ENCODE measurements around the gene MTG2. TPM values are rescaled to one million over a fixed set of nuclear protein-coding genes. Genes with fewer than 3 reads are reported as not detected.

MTG2 gene
- total and polyA plus RNA-seq, 2 experiments from 2014 or later, result 11.3 to 11.7 TPM

DNA sequence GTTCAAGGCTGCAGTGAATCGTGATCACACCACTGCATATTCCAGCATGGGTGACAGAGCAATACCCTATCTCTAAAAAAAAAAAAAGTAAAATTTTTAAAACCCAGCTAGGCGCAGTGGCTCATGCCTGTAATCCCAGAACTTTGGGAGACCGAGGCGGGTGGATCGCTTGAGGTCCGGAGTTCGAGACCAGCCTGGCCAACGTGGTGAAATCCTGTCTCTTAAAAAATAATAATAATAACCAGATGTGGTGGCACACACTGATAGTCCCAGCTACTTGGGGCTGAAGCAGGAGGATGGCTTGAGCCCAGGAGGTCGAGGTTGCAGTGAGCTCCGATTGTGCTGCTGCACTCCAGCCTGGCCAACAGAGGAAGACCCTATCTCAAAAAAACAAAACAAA lies 13.5 kb downstream of the MTG2 start:
- TF ChIP-seq, protein P1, sequence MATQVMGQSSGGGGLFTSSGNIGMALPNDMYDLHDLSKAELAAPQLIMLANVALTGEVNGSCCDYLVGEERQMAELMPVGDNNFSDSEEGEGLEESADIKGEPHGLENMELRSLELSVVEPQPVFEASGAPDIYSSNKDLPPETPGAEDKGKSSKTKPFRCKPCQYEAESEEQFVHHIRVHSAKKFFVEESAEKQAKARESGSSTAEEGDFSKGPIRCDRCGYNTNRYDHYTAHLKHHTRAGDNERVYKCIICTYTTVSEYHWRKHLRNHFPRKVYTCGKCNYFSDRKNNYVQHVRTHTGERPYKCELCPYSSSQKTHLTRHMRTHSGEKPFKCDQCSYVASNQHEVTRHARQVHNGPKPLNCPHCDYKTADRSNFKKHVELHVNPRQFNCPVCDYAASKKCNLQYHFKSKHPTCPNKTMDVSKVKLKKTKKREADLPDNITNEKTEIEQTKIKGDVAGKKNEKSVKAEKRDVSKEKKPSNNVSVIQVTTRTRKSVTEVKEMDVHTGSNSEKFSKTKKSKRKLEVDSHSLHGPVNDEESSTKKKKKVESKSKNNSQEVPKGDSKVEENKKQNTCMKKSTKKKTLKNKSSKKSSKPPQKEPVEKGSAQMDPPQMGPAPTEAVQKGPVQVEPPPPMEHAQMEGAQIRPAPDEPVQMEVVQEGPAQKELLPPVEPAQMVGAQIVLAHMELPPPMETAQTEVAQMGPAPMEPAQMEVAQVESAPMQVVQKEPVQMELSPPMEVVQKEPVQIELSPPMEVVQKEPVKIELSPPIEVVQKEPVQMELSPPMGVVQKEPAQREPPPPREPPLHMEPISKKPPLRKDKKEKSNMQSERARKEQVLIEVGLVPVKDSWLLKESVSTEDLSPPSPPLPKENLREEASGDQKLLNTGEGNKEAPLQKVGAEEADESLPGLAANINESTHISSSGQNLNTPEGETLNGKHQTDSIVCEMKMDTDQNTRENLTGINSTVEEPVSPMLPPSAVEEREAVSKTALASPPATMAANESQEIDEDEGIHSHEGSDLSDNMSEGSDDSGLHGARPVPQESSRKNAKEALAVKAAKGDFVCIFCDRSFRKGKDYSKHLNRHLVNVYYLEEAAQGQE (IDR thresholded peaks at IDR 0.05; ENCODE audit: unreplicated experiment), result no peak
- no peak for TF ChIP-seq ZNF331 (CRISPR knock-in tag; IDR thresholded peaks at IDR 0.05; ENCODE audit: low read depth)
- no peak for TF ChIP-seq EZH2 (IDR thresholded peaks at IDR 0.05; ENCODE audit: low read depth, unreplicated experiment)
- no peak for TF ChIP-seq EZH2phosphoT487 (IDR thresholded peaks at IDR 0.05; ENCODE audit: unreplicated experiment)
- TF ChIP-seq, protein P2, sequence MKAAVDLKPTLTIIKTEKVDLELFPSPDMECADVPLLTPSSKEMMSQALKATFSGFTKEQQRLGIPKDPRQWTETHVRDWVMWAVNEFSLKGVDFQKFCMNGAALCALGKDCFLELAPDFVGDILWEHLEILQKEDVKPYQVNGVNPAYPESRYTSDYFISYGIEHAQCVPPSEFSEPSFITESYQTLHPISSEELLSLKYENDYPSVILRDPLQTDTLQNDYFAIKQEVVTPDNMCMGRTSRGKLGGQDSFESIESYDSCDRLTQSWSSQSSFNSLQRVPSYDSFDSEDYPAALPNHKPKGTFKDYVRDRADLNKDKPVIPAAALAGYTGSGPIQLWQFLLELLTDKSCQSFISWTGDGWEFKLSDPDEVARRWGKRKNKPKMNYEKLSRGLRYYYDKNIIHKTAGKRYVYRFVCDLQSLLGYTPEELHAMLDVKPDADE (IDR thresholded peaks at IDR 0.05), result no peak
- no peak for TF ChIP-seq JUNB (IDR thresholded peaks at IDR 0.05; ENCODE audit: unreplicated experiment)
- TF ChIP-seq ZNF114 (CRISPR knock-in tag; IDR thresholded peaks at IDR 0.05), result no peak
- no peak for TF ChIP-seq CREB1 (CRISPR knock-in tag; IDR thresholded peaks at IDR 0.05; ENCODE audit: low read depth)
- no peak for TF ChIP-seq STAT1 (IDR thresholded peaks at IDR 0.05; ENCODE audit: unreplicated experiment)
- TF ChIP-seq POLR2AphosphoS5 (IDR thresholded peaks at IDR 0.05; ENCODE audit: low read depth), result no peak
- no peak for TF ChIP-seq NANOG (IDR thresholded peaks at IDR 0.05; ENCODE audit: borderline replicate concordance)
- TF ChIP-seq, protein P3, sequence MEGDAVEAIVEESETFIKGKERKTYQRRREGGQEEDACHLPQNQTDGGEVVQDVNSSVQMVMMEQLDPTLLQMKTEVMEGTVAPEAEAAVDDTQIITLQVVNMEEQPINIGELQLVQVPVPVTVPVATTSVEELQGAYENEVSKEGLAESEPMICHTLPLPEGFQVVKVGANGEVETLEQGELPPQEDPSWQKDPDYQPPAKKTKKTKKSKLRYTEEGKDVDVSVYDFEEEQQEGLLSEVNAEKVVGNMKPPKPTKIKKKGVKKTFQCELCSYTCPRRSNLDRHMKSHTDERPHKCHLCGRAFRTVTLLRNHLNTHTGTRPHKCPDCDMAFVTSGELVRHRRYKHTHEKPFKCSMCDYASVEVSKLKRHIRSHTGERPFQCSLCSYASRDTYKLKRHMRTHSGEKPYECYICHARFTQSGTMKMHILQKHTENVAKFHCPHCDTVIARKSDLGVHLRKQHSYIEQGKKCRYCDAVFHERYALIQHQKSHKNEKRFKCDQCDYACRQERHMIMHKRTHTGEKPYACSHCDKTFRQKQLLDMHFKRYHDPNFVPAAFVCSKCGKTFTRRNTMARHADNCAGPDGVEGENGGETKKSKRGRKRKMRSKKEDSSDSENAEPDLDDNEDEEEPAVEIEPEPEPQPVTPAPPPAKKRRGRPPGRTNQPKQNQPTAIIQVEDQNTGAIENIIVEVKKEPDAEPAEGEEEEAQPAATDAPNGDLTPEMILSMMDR (conservative IDR thresholded peaks at IDR 0.05; ENCODE audit: low read depth in 2 of 2), result no peak
- TF ChIP-seq, protein P4, sequence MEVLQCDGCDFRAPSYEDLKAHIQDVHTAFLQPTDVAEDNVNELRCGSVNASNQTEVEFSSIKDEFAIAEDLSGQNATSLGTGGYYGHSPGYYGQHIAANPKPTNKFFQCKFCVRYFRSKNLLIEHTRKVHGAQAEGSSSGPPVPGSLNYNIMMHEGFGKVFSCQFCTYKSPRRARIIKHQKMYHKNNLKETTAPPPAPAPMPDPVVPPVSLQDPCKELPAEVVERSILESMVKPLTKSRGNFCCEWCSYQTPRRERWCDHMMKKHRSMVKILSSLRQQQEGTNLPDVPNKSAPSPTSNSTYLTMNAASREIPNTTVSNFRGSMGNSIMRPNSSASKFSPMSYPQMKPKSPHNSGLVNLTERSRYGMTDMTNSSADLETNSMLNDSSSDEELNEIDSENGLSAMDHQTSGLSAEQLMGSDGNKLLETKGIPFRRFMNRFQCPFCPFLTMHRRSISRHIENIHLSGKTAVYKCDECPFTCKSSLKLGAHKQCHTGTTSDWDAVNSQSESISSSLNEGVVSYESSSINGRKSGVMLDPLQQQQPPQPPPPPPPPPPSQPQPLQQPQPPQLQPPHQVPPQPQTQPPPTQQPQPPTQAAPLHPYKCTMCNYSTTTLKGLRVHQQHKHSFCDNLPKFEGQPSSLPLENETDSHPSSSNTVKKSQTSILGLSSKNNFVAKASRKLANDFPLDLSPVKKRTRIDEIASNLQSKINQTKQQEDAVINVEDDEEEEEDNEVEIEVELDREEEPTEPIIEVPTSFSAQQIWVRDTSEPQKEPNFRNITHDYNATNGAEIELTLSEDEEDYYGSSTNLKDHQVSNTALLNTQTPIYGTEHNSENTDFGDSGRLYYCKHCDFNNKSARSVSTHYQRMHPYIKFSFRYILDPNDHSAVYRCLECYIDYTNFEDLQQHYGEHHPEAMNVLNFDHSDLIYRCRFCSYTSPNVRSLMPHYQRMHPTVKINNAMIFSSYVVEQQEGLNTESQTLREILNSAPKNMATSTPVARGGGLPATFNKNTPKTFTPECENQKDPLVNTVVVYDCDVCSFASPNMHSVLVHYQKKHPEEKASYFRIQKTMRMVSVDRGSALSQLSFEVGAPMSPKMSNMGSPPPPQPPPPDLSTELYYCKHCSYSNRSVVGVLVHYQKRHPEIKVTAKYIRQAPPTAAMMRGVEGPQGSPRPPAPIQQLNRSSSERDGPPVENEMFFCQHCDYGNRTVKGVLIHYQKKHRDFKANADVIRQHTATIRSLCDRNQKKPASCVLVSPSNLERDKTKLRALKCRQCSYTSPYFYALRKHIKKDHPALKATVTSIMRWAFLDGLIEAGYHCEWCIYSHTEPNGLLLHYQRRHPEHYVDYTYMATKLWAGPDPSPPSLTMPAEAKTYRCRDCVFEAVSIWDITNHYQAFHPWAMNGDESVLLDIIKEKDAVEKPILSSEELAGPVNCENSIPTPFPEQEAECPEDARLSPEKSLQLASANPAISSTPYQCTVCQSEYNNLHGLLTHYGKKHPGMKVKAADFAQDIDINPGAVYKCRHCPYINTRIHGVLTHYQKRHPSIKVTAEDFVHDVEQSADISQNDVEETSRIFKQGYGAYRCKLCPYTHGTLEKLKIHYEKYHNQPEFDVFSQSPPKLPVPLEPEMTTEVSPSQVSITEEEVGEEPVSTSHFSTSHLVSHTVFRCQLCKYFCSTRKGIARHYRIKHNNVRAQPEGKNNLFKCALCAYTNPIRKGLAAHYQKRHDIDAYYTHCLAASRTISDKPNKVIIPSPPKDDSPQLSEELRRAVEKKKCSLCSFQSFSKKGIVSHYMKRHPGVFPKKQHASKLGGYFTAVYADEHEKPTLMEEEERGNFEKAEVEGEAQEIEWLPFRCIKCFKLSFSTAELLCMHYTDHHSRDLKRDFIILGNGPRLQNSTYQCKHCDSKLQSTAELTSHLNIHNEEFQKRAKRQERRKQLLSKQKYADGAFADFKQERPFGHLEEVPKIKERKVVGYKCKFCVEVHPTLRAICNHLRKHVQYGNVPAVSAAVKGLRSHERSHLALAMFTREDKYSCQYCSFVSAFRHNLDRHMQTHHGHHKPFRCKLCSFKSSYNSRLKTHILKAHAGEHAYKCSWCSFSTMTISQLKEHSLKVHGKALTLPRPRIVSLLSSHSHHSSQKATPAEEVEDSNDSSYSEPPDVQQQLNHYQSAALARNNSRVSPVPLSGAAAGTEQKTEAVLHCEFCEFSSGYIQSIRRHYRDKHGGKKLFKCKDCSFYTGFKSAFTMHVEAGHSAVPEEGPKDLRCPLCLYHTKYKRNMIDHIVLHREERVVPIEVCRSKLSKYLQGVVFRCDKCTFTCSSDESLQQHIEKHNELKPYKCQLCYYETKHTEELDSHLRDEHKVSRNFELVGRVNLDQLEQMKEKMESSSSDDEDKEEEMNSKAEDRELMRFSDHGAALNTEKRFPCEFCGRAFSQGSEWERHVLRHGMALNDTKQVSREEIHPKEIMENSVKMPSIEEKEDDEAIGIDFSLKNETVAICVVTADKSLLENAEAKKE (CRISPR knock-in tag; IDR thresholded peaks at IDR 0.05), result no peak

More for the DNA sequence above, 13.5 kb downstream of the MTG2 start:
- Histone ChIP-seq H3K36me3 (ENCODE audit: insufficient read depth) (no peaks in the 10 kb centered on the region; the same call in none of the 2 replicates), H3K27ac (ENCODE audit: low read depth) (no peak overlapping the region), H3K27me3 (ENCODE audit: insufficient read depth) (no peaks in the 10 kb centered on the region), H2AFZ (no peak overlapping the region), H4K20me1 (replicated peaks; ENCODE audit: insufficient read depth) (no peaks in the 10 kb centered on the region; the same call in 1 of the 2 replicates), H3F3A (replicated peaks; ENCODE audit: low read depth) (no peaks in the 10 kb centered on the region), H3K79me2 (replicated peaks; ENCODE audit: insufficient read depth) (no peaks in the 10 kb centered on the region), H3K4me2 (no peak overlapping the region), H3K4me3 (no peak overlapping the region), H3K4me1 (ENCODE audit: insufficient read depth) (no peaks in the 10 kb centered on the region), H3K9me2 (ENCODE audit: insufficient read depth) (no peaks in the 10 kb centered on the region)
- H3K27ac Mint-ChIP-seq, result no peak overlapping the region
- ATAC-seq, result no peak
- no peaks in the 10 kb centered on the region for H3K9me3 Mint-ChIP-seq
- H3K27me3 Mint-ChIP-seq (ENCODE audit: insufficient read depth, low read depth, poor library complexity), result peaks cover 3% of the 10 kb centered on the region
- no peak overlapping the region for H3K4me3 Mint-ChIP-seq
- H3K36me3 Mint-ChIP-seq (ENCODE audit: low read depth), result peaks cover 32% of the 10 kb centered on the region
- no peaks in the 10 kb centered on the region for H3K4me1 Mint-ChIP-seq
- DNase-seq (ENCODE audit: low spot score), result no peak

Measured in GM23338 (cell line).